MG63 (cell line): ENCODE results near the gene ERMARD. TPM values are rescaled to one million over a fixed set of nuclear protein-coding genes. Genes with fewer than 3 reads are reported as not detected.
"Not testable (repeated sequence)": the region's sequence is repeated elsewhere in the genome, so short reads cannot be mapped to it uniquely, and the experiment has no call there.

Source experiments
- DNase-seq: peaks from one replicate; pipeline ENCODE4 v3.0.0-alpha.2; 2020
- H3K27me3 ChIP-seq: fragments of 250-450 bp; sonication (Bioruptor Pico); 2 replicates; pipeline ENCODE4 v1.5.1; 2020; ENCODE audit warnings: mild to moderate bottlenecking, moderate library complexity
- H3K36me3 ChIP-seq: fragments of 250-450 bp; sonication (Bioruptor Pico); 2 replicates; pipeline ENCODE4 v1.5.1; 2020; ENCODE audit warnings: mild to moderate bottlenecking, moderate library complexity
- H3K4me3 ChIP-seq: fragments of 250-450 bp; sonication (Bioruptor Pico); 2 replicates; pipeline ENCODE4 v1.5.1; 2020; ENCODE audit warnings: mild to moderate bottlenecking, moderate library complexity
- H3K9me3 ChIP-seq: fragments of 250-450 bp; sonication (Bioruptor Pico); 2 replicates; pipeline ENCODE4 v1.5.1; 2020; ENCODE audit warnings: mild to moderate bottlenecking, moderate library complexity
- total RNA-seq: library from RNA; depleted of rRNA; stranded (reverse); fragments of >200 nt; shearing (Covaris generic); gene quantifications from 2 replicates; pipeline ENCODE4 v1.2.3, GENCODE V29; 2014; ENCODE audit warnings: low replicate concordance

ERMARD gene
- total RNA-seq, 1 experiment from 2014 or later, result 22.5 TPM

- peak; percentile 38 for DNase-seq
- no peaks in the 10 kb centered on the region for H3K27me3 ChIP-seq
- H3K9me3 ChIP-seq, result no peaks in the 10 kb centered on the region
- H3K36me3 ChIP-seq, result peaks cover 3% of the 10 kb centered on the region; the same call in 1 of the 2 replicates
- H3K4me3 ChIP-seq, result peak overlapping the region; percentile 49
These were observed 26.0 kb upstream of the ERMARD start for GRCh38 chr6:169725125-169726048.

- Histone ChIP-seq H3K4me3 (no peak overlapping the region), H3K9me3 (no peaks in the 10 kb centered on the region)
- no peak for DNase-seq
These were observed 25.4 kb upstream of the ERMARD start for GRCh38 chr6:169726049-169726400.

GRCh38 chr6:169726963-169727362 is 24.5 kb upstream of the ERMARD start:
- H3K9me3 ChIP-seq, result no peaks in the 10 kb centered on the region
- DNase-seq, result no peak
- H3K4me3 ChIP-seq, result no peak overlapping the region
- no peaks in the 10 kb centered on the region for H3K36me3 ChIP-seq
- no peaks in the 10 kb centered on the region for H3K27me3 ChIP-seq

More at GRCh38 chr6:169726049-169726400, 25.4 kb upstream of the ERMARD start:
- Histone ChIP-seq H3K27me3 (no peaks in the 10 kb centered on the region), H3K36me3 (no peaks in the 10 kb centered on the region)

- Histone ChIP-seq H3K9me3 (peaks cover 6% of the 10 kb centered on the region; the same call in 1 of the 2 replicates), H3K36me3 (no peaks in the 10 kb centered on the region), H3K4me3 (no peak overlapping the region), H3K27me3 (no peaks in the 10 kb centered on the region)
- no peak for DNase-seq
These were observed 21.5 kb upstream of the ERMARD start for GRCh38 chr6:169729961-169730360.

GRCh38 chr6:169738204-169738975 is 13.0 kb upstream of the ERMARD start:
- Histone ChIP-seq H3K36me3 (no peaks in the 10 kb centered on the region), H3K4me3 (no peak overlapping the region), H3K9me3 (peaks cover 7% of the 10 kb centered on the region; the same call in 1 of the 2 replicates), H3K27me3 (no peaks in the 10 kb centered on the region)
- DNase-seq, result no peak

GRCh38 chr6:169738976-169739529 is 12.4 kb upstream of the ERMARD start:
- Histone ChIP-seq H3K4me3 (no peak overlapping the region), H3K9me3 (0 out of 2 replicates have a peak, but pooled peaks cover 3% of the 10 kb centered on the region), H3K27me3 (no peaks in the 10 kb centered on the region), H3K36me3 (no peaks in the 10 kb centered on the region)
- DNase-seq, result no peak

- Histone ChIP-seq H3K4me3 (no peak overlapping the region), H3K36me3 (no peaks in the 10 kb centered on the region), H3K9me3 (peaks cover 6% of the 10 kb centered on the region; the same call in 1 of the 2 replicates), H3K27me3 (no peaks in the 10 kb centered on the region)
- no peak for DNase-seq
These were observed 10.1 kb upstream of the ERMARD start for GRCh38 chr6:169741344-169741743.

GRCh38 chr6:169745405-169745804 is 6.0 kb upstream of the ERMARD start:
- DNase-seq, result no peak
- no peaks in the 10 kb centered on the region for H3K27me3 ChIP-seq
- H3K9me3 ChIP-seq, result peaks cover 6% of the 10 kb centered on the region; the same call in 1 of the 2 replicates
- peaks cover 4% of the 10 kb centered on the region; the same call in 1 of the 2 replicates for H3K36me3 ChIP-seq
- H3K4me3 ChIP-seq, result no peak overlapping the region

GRCh38 chr6:169746556-169746955 is 4.9 kb upstream of the ERMARD start:
- peaks cover 6% of the 10 kb centered on the region; the same call in 1 of the 2 replicates for H3K9me3 ChIP-seq
- H3K27me3 ChIP-seq, result no peaks in the 10 kb centered on the region
- H3K36me3 ChIP-seq, result peaks cover 4% of the 10 kb centered on the region; the same call in 1 of the 2 replicates
- H3K4me3 ChIP-seq, result no peak overlapping the region
- DNase-seq, result no peak

GRCh38 chr6:169752074-169752623 is 727 bp downstream of the ERMARD start:
- H3K27me3 ChIP-seq, result no peaks in the 10 kb centered on the region
- H3K9me3 ChIP-seq, result no peaks in the 10 kb centered on the region
- DNase-seq, result no peak
- H3K36me3 ChIP-seq, result peaks cover 18% of the 10 kb centered on the region
- H3K4me3 ChIP-seq, result peak overlapping the region; percentile 72

GRCh38 chr6:169755162-169755561 is 3.7 kb downstream of the ERMARD start:
- Histone ChIP-seq H3K27me3 (no peaks in the 10 kb centered on the region), H3K9me3 (no peaks in the 10 kb centered on the region), H3K36me3 (peaks cover 24% of the 10 kb centered on the region), H3K4me3 (no peak overlapping the region)
- DNase-seq, result no peak

- no peak overlapping the region for H3K4me3 ChIP-seq
- H3K36me3 ChIP-seq, result peaks cover 39% of the 10 kb centered on the region
- no peaks in the 10 kb centered on the region for H3K9me3 ChIP-seq
- no peak for DNase-seq
- no peaks in the 10 kb centered on the region for H3K27me3 ChIP-seq
These were observed 11.9 kb downstream of the ERMARD start for GRCh38 chr6:169763308-169763707.

- Histone ChIP-seq H3K36me3 (peaks cover 43% of the 10 kb centered on the region), H3K9me3 (no peaks in the 10 kb centered on the region), H3K4me3 (no peak overlapping the region), H3K27me3 (no peaks in the 10 kb centered on the region)
- DNase-seq, result no peak
These were observed 12.5 kb downstream of the ERMARD start for GRCh38 chr6:169763881-169764280.

- DNase-seq, H3K4me3 ChIP-seq, H3K9me3 ChIP-seq, H3K27me3 ChIP-seq: not testable (repeated sequence)
- H3K36me3 ChIP-seq, result peaks cover 37% of the 10 kb centered on the region
These were observed 14.4 kb downstream of the ERMARD start for GRCh38 chr6:169765789-169766188.

- Histone ChIP-seq H3K36me3 (peaks cover 37% of the 10 kb centered on the region), H3K4me3 (no peak overlapping the region), H3K9me3 (no peaks in the 10 kb centered on the region), H3K27me3 (no peaks in the 10 kb centered on the region)
- DNase-seq, result no peak
These were observed 14.8 kb downstream of the ERMARD start for GRCh38 chr6:169766232-169766631.

- Histone ChIP-seq H3K36me3 (peaks cover 36% of the 10 kb centered on the region), H3K9me3 (no peaks in the 10 kb centered on the region), H3K27me3 (no peaks in the 10 kb centered on the region), H3K4me3 (no peak overlapping the region)
- no peak for DNase-seq
These were observed 15.7 kb downstream of the ERMARD start for GRCh38 chr6:169766921-169767736.
